ENCODE data around the gene P4HA3.

The P4HA3 gene

DNA sequence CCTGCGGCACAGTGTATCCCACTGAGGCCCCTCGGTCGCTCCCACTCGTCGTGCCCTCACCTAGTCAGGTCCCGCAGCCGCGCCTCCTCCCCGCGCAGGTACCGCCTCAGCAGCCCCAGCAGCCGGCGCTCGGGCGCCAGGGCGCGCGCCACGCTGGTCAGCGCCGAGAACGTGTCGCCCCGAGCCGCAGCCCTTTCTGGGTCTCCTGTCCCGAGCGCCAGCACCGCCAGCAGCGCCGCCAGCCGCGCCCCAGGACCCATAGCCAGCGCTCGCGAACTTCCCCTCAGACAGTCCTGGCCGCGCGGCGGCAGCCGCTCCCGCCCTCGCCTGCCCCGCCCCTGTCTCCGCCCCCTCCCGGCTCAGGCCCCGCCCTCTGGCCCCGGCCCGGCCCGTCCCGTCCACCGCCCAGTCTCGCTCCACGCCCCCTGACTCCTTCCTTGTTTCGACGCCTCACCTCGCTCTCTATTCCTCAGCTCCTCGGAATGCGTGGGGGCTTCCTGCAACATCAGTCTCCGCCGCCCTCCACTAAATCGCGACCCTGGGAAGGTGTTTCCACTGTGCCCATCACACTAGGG is at the start of gene P4HA3:
P4HA3 (minus strand) TSS at position 289 of the 575 bp plus-strand sequence; CDS start at position 260, 29 bp downstream.
- no peak for TF ChIP-seq PATZ1 (CRISPR knock-in tag; IDR thresholded peaks at IDR 0.05; ENCODE audit: borderline replicate concordance)
- TF ChIP-seq ZNF8 (CRISPR knock-in tag; IDR thresholded peaks at IDR 0.05) = no peak
- no peak for TF ChIP-seq ISL1 (CRISPR knock-in tag; IDR thresholded peaks at IDR 0.05)
- TF ChIP-seq BACH2 (CRISPR knock-in tag; IDR thresholded peaks at IDR 0.05; ENCODE audit: borderline replicate concordance) = no peak
- no peak for TF ChIP-seq CREB5 (CRISPR knock-in tag; IDR thresholded peaks at IDR 0.05; ENCODE audit: low read depth)
- no peak for TF ChIP-seq ZFP3 (CRISPR knock-in tag; IDR thresholded peaks at IDR 0.05)
- peak; percentile 97 for ATAC-seq

GRCh38 chr11:74357449-74357848 is 46.0 kb upstream of the P4HA3 start:
- TF ChIP-seq CSDC2 (CRISPR knock-in tag; IDR thresholded peaks at IDR 0.05) (no peak), ZNF70 (CRISPR knock-in tag; IDR thresholded peaks at IDR 0.05) (no peak)
- no peak for ATAC-seq

DNA sequence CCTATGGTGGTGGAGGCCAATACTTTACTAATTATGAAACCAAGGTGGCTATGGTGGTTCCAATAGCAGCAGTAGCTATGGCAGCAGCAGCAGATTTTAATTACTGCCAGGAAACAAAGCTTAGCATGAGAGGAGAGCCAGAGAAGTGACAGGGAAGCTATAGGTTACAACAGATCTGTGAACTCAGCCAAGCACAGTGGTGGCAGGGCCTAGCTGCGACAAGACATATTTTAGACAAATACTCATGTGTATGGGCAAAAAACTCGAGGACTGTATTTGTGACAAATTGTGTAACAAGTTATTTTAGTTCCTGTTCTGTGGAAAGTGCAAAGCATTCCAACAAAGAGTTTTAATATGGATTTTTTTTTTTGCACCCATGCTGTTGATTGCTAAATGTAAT is 44.2 kb upstream of the P4HA3 start:
- TF ChIP-seq ZFP30 (CRISPR knock-in tag; IDR thresholded peaks at IDR 0.05) = no peak
- TF ChIP-seq ZFP3 (CRISPR knock-in tag; IDR thresholded peaks at IDR 0.05) = no peak
- TF ChIP-seq, protein P1, sequence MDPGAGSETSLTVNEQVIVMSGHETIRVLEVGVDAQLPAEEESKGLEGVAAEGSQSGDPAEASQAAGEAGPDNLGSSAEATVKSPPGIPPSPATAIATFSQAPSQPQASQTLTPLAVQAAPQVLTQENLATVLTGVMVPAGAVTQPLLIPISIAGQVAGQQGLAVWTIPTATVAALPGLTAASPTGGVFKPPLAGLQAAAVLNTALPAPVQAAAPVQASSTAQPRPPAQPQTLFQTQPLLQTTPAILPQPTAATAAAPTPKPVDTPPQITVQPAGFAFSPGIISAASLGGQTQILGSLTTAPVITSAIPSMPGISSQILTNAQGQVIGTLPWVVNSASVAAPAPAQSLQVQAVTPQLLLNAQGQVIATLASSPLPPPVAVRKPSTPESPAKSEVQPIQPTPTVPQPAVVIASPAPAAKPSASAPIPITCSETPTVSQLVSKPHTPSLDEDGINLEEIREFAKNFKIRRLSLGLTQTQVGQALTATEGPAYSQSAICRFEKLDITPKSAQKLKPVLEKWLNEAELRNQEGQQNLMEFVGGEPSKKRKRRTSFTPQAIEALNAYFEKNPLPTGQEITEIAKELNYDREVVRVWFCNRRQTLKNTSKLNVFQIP (CRISPR knock-in tag; IDR thresholded peaks at IDR 0.05; ENCODE audit: borderline replicate concordance, low read depth) = no peak
- no peak for TF ChIP-seq ISL1 (CRISPR knock-in tag; IDR thresholded peaks at IDR 0.05)
- ATAC-seq = no peak

DNA sequence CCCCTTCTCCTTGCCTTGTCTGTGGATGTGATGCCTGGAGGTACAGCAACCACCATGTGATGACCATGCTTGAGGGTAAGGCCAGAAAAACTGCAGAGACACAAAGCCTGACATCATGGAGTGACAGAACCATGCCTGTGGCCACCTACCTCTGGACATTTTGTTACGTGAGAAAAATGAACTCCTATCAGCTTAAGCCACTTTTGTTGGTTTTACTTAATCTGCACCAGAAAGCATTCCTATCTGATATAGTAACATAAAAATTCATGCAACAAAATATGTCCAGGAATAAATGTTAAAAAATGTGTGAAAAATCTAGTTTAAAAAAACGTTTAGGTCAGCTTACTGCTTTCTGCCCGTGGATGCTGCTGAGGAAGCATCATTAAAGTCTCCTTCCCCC is 42.6 kb upstream of the P4HA3 start:
- TF ChIP-seq CSDC2 (CRISPR knock-in tag; IDR thresholded peaks at IDR 0.05) (no peak), OSR1 (CRISPR knock-in tag; IDR thresholded peaks at IDR 0.05) (no peak), TOX (CRISPR knock-in tag; IDR thresholded peaks at IDR 0.05; ENCODE audit: borderline replicate concordance) (no peak), BACH2 (CRISPR knock-in tag; IDR thresholded peaks at IDR 0.05; ENCODE audit: borderline replicate concordance) (no peak), PATZ1 (CRISPR knock-in tag; IDR thresholded peaks at IDR 0.05; ENCODE audit: borderline replicate concordance) (no peak), ZC3H10 (CRISPR knock-in tag; IDR thresholded peaks at IDR 0.05) (no peak), ARNTL (CRISPR knock-in tag; IDR thresholded peaks at IDR 0.05; ENCODE audit: borderline replicate concordance, low read depth) (no peak), RARB (CRISPR knock-in tag; IDR thresholded peaks at IDR 0.05) (no peak), ZFP3 (CRISPR knock-in tag; IDR thresholded peaks at IDR 0.05) (no peak), CREB5 (CRISPR knock-in tag; IDR thresholded peaks at IDR 0.05; ENCODE audit: low read depth) (no peak)
- TF ChIP-seq, protein P1 (CRISPR knock-in tag; IDR thresholded peaks at IDR 0.05; ENCODE audit: borderline replicate concordance, low read depth) = no peak
- TF ChIP-seq, protein P2, sequence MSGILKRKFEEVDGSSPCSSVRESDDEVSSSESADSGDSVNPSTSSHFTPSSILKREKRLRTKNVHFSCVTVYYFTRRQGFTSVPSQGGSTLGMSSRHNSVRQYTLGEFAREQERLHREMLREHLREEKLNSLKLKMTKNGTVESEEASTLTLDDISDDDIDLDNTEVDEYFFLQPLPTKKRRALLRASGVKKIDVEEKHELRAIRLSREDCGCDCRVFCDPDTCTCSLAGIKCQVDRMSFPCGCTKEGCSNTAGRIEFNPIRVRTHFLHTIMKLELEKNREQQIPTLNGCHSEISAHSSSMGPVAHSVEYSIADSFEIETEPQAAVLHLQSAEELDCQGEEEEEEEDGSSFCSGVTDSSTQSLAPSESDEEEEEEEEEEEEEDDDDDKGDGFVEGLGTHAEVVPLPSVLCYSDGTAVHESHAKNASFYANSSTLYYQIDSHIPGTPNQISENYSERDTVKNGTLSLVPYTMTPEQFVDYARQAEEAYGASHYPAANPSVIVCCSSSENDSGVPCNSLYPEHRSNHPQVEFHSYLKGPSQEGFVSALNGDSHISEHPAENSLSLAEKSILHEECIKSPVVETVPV (CRISPR knock-in tag; IDR thresholded peaks at IDR 0.05) = no peak
- no peak for ATAC-seq
